DOHH2 (cell line): ENCODE results near the gene WSCD2.

ENCODE experiments used
- H3F3A ChIP-seq: fragments of 200-600 bp; sonication (generic), shearing (Covaris generic); 2 replicates; pipeline ENCODE4 v1.6.0; 2016; ENCODE audit warnings: antibody characterized with exemption, mild to moderate bottlenecking; ENCODE audit not compliant: control insufficient read depth, insufficient read depth
- H3K27ac ChIP-seq: fragments of 200-600 bp; sonication (generic); 2 replicates; pipeline ENCODE4 v1.5.1; 2014; ENCODE audit warnings: low read depth, mild to moderate bottlenecking, low read length, moderate library complexity
- H3K27me3 ChIP-seq: fragments of 200-600 bp; sonication (generic); 2 replicates; pipeline ENCODE4 v1.6.1; 2014; ENCODE audit warnings: mild to moderate bottlenecking, low read length, mixed read lengths; ENCODE audit not compliant: control insufficient read depth
- H3K36me3 ChIP-seq: fragments of 200-600 bp; sonication (generic); 2 replicates; pipeline ENCODE4 v1.6.1; 2014; ENCODE audit warnings: mild to moderate bottlenecking, low read length, moderate library complexity, mixed read lengths; ENCODE audit not compliant: control insufficient read depth
- H3K4me1 ChIP-seq: fragments of 200-600 bp; sonication (generic); 2 replicates; pipeline ENCODE4 v1.6.1; 2014; ENCODE audit warnings: mild to moderate bottlenecking, low read length, mixed read lengths; ENCODE audit not compliant: control insufficient read depth
- H3K4me2 ChIP-seq: fragments of 200-600 bp; sonication (generic); 2 replicates; pipeline ENCODE4 v1.6.0; 2014; ENCODE audit warnings: mild to moderate bottlenecking, low read length, moderate library complexity
- H3K4me3 ChIP-seq: fragments of 200-600 bp; sonication (generic); 2 replicates; pipeline ENCODE4 v1.5.1; 2014; ENCODE audit warnings: mild to moderate bottlenecking, low read length, mixed read lengths
- H3K79me2 ChIP-seq: fragments of 200-600 bp; sonication (generic); 2 replicates; pipeline ENCODE4 v1.6.1; 2014; ENCODE audit warnings: mild to moderate bottlenecking, low read length, mixed read lengths; ENCODE audit not compliant: control insufficient read depth
- H3K9me2 ChIP-seq: fragments of 200-600 bp; sonication (generic); replicated peaks from 2 replicates; pipeline ENCODE4 v1.6.1; 2014; ENCODE audit warnings: mild to moderate bottlenecking, low read length, mixed read lengths; ENCODE audit not compliant: control insufficient read depth
- H3K9me3 ChIP-seq: fragments of 200-600 bp; sonication (generic); 2 replicates; pipeline ENCODE4 v1.6.1; 2014; ENCODE audit warnings: antibody characterized with exemption, low read length, mixed read lengths; ENCODE audit not compliant: control insufficient read depth, insufficient read depth
- H4K20me1 ChIP-seq: fragments of 200-600 bp; sonication (generic); 2 replicates; pipeline ENCODE4 v1.6.0; 2014; ENCODE audit warnings: low read depth, mild to moderate bottlenecking, antibody characterized with exemption, low read length, moderate library complexity; ENCODE audit not compliant: control insufficient read depth, insufficient read depth
- EZH2phosphoT487 ChIP-seq: fragments of 200-600 bp; sonication (generic); IDR thresholded peaks from 2 replicates; pipeline ENCODE4 v1.6.1; 2017; ENCODE audit warnings: borderline replicate concordance, mild to moderate bottlenecking, antibody characterized with exemption, low read length, moderate library complexity, mixed read lengths
- TF ChIP-seq, protein P1 (sequence below): fragments of 200-600 bp; sonication (generic); IDR thresholded peaks from one replicate; pipeline ENCODE4 v1.5.1; 2014; ENCODE audit warnings: antibody characterized with exemption, mild to moderate bottlenecking, low read depth, low read length; ENCODE audit not compliant: poor library complexity, severe bottlenecking

WSCD2 gene

DNA sequence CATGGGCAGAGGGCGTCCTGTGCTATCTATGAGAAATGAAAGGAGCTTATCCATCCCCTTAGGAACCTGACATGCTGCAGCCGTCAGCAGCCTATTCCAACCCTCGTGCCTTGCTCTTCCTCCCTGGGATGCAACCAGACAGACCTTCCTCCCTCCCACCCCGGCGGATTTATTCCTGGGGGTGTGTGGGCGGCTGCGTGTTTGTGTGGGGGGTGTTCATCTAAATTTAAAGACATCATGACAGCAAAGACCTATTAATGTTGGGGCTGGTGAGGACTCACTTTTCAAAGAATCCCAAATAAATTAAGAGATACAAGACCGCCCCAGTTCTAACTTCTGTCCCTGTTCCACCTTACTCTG is 52.0 kb downstream of the WSCD2 start:
- Histone ChIP-seq H4K20me1 (no peaks in the 10 kb centered on the region), H3K9me3 (no peaks in the 10 kb centered on the region), H3K79me2 (no peaks in the 10 kb centered on the region), H3K9me2 (no peaks in the 10 kb centered on the region), H3K36me3 (no peaks in the 10 kb centered on the region), H3K4me1 (no peaks in the 10 kb centered on the region), H3K27me3 (no peaks in the 10 kb centered on the region), H3K4me2 (no peak overlapping the region), H3F3A (no peaks in the 10 kb centered on the region), H3K4me3 (no peak overlapping the region), H3K27ac (no peak overlapping the region)
- TF ChIP-seq, protein P1, sequence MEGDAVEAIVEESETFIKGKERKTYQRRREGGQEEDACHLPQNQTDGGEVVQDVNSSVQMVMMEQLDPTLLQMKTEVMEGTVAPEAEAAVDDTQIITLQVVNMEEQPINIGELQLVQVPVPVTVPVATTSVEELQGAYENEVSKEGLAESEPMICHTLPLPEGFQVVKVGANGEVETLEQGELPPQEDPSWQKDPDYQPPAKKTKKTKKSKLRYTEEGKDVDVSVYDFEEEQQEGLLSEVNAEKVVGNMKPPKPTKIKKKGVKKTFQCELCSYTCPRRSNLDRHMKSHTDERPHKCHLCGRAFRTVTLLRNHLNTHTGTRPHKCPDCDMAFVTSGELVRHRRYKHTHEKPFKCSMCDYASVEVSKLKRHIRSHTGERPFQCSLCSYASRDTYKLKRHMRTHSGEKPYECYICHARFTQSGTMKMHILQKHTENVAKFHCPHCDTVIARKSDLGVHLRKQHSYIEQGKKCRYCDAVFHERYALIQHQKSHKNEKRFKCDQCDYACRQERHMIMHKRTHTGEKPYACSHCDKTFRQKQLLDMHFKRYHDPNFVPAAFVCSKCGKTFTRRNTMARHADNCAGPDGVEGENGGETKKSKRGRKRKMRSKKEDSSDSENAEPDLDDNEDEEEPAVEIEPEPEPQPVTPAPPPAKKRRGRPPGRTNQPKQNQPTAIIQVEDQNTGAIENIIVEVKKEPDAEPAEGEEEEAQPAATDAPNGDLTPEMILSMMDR, result no peak

DNA sequence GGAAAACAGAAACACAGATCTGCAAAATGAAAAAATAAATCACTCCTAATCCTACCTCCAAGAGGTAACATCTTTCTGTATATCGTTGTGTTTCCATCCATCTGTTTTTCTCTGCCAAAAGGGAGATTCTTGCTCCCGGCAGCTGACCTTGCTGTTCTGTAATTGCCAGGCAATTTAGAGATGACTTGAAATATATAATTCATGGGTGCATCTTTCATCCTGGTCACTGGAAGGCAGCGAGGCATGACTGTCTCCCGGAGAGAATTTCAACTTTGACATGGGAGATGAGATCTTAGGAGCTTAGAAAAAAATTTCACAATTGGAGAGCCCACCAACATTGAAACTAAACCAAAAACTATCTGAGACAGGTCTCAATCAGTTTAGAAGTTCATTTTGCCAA is 53.0 kb downstream of the WSCD2 start:
- Histone ChIP-seq H3K9me3 (no peaks in the 10 kb centered on the region), H3K4me3 (no peak overlapping the region), H3K36me3 (no peaks in the 10 kb centered on the region), H4K20me1 (no peaks in the 10 kb centered on the region), H3K27ac (no peak overlapping the region), H3K4me1 (no peaks in the 10 kb centered on the region), H3K27me3 (no peaks in the 10 kb centered on the region), H3K9me2 (no peaks in the 10 kb centered on the region), H3K4me2 (no peak overlapping the region), H3F3A (no peaks in the 10 kb centered on the region), H3K79me2 (no peaks in the 10 kb centered on the region)
- TF ChIP-seq, protein P1, result no peak
- TF ChIP-seq EZH2phosphoT487, result no peak

DNA sequence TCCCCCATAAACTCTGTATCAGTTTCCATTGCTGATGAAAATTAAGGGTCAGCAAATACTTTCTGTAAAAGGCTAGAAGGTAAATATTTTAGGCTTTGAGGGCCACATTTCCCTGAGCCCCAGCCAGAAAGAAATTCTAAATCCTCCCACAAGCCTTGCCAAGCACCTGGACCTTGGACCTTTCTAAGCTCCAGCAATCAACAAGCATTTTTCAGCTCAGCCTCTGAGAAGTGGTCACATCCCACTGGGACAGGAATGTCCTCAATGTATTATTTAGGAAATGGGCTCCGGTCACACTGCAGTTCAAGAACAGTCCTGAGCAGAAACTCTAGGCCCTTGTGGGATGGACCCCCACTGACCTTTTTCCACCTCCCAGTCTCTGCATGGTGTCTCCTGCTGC is 55.9 kb downstream of the WSCD2 start:
- H3K27me3 ChIP-seq, result no peaks in the 10 kb centered on the region
- H3K79me2 ChIP-seq, result no peaks in the 10 kb centered on the region
- no peaks in the 10 kb centered on the region for H3K4me1 ChIP-seq
- H3K4me2 ChIP-seq, result no peak overlapping the region
- H3K9me2 ChIP-seq, result no peaks in the 10 kb centered on the region
- H3F3A ChIP-seq, result no peaks in the 10 kb centered on the region
- TF ChIP-seq, protein P1, result no peak
- TF ChIP-seq EZH2phosphoT487, result no peak
- no peaks in the 10 kb centered on the region for H3K9me3 ChIP-seq
- no peak overlapping the region for H3K4me3 ChIP-seq
- no peaks in the 10 kb centered on the region for H3K36me3 ChIP-seq
- no peaks in the 10 kb centered on the region for H4K20me1 ChIP-seq
- H3K27ac ChIP-seq, result no peak overlapping the region

DNA sequence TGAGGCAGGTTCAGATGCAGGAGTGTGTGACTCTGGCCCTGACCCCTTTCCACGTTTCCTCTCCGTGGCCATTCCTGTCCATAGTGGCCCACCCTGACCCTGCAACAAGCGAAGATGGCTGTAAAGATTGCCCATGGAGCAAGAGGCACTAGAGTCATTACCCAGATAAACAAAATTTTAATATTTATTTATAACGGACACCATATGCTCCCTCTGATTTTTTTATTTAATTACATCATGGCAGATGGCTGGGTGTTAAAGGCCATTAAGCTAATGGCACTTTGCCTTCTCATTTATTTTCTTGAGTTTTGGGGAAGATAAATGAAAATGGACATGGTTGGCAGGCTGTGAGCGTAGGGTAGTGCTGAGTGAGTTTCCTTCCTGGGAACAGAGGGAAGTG is 58.7 kb downstream of the WSCD2 start:
- Histone ChIP-seq H3F3A (no peaks in the 10 kb centered on the region), H3K4me3 (no peak overlapping the region), H3K9me2 (no peaks in the 10 kb centered on the region), H4K20me1 (no peaks in the 10 kb centered on the region), H3K27me3 (no peaks in the 10 kb centered on the region), H3K27ac (no peak overlapping the region), H3K9me3 (no peaks in the 10 kb centered on the region), H3K79me2 (no peaks in the 10 kb centered on the region), H3K4me1 (no peaks in the 10 kb centered on the region), H3K36me3 (no peaks in the 10 kb centered on the region), H3K4me2 (no peak overlapping the region)
- no peak for TF ChIP-seq EZH2phosphoT487
- TF ChIP-seq, protein P1, result no peak
